ENCODE results near the gene RIOK2. TPM values are rescaled to one million over a fixed set of nuclear protein-coding genes. Genes with fewer than 3 reads are reported as not detected.

Gene RIOK2
- total RNA-seq, 1 donor from 2014 or later: 33.4 TPM

DNA sequence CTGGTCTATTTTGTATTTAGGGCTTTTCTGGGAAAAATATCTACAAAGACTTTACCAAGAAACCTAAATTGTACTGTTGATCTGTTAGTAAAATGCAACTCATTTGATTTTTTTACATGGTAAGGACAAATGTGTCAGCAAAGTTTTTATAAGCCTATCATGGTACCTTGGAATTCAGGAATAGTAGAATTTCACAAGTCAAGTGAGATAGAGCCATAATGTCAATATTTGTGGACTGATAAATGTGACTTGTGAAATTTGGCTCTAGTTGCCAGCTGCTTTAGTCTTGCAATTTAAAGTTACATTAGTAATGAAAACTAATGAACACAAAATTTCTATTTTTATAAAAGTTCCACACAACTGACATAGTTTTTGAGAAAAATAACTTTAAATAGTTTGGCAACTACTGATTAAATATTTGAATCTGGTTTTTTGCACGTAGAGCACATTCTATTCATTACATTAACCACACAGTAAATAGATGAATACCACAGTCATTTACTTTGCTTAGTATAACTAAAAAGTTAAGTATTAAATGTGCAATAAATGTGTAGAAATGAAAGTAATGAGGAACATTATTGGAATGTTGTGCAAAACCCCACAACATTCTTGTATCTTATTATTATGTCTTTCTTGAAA lies 41.2 kb upstream of the RIOK2 start:
- DNase-seq (ENCODE audit: low read depth, low spot score): no peak

GRCh38 chr5:97223596-97223995 lies 40.5 kb upstream of the RIOK2 start:
- H3K9me3 Mint-ChIP-seq: no peaks in the 10 kb centered on the region
- DNase-seq (ENCODE audit: low read depth, low spot score): no peak
- no peak for TF ChIP-seq CTCF (conservative IDR thresholded peaks at IDR 0.05)
- no peaks in the 10 kb centered on the region for H3K36me3 Mint-ChIP-seq (ENCODE audit: low read depth)
- no peak overlapping the region for H3K4me3 Mint-ChIP-seq
- no peaks in the 10 kb centered on the region for H3K27me3 Mint-ChIP-seq (ENCODE audit: low read depth)
- H3K4me1 Mint-ChIP-seq: no peaks in the 10 kb centered on the region
- no peak overlapping the region for H3K27ac Mint-ChIP-seq (ENCODE audit: unreplicated experiment)

More for the DNA sequence above, 41.2 kb upstream of the RIOK2 start:
- Mint-ChIP-seq H3K4me3 (no peak overlapping the region), H3K27me3 (ENCODE audit: low read depth) (no peaks in the 10 kb centered on the region), H3K9me3 (no peaks in the 10 kb centered on the region), H3K36me3 (ENCODE audit: low read depth) (no peaks in the 10 kb centered on the region), H3K27ac (ENCODE audit: unreplicated experiment) (no peak overlapping the region), H3K4me1 (no peaks in the 10 kb centered on the region)
- no peak for TF ChIP-seq CTCF (conservative IDR thresholded peaks at IDR 0.05)

DNA sequence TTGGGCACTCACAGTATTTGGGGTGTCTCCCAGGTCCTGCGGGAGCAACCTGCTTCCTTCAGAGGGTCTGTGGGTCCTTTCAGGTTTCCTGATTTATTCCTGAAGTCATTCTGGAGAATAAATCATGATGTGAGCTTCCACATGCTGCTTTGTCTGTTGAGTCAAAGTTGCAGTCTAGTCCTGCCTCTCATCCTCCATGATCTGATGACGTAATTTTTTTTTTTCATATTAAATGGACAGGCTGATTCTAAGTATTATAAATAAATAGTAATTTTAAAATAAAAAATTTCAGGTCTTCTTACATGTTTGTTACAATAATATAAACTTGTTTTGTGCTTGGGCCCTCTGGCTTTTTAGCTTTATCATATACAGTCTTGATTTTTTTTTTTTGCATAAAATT lies 26.3 kb upstream of the RIOK2 start:
- H3K4me3 Mint-ChIP-seq: no peak overlapping the region
- no peaks in the 10 kb centered on the region for H3K4me1 Mint-ChIP-seq
- H3K27ac Mint-ChIP-seq (ENCODE audit: unreplicated experiment): no peak overlapping the region
- TF ChIP-seq CTCF (conservative IDR thresholded peaks at IDR 0.05): no peak
- peaks cover 16% of the 10 kb centered on the region for H3K36me3 Mint-ChIP-seq (ENCODE audit: low read depth)
- H3K27me3 Mint-ChIP-seq (ENCODE audit: low read depth): no peaks in the 10 kb centered on the region
- DNase-seq (ENCODE audit: low read depth, low spot score): no peak
- H3K9me3 Mint-ChIP-seq: peaks cover 20% of the 10 kb centered on the region

DNA sequence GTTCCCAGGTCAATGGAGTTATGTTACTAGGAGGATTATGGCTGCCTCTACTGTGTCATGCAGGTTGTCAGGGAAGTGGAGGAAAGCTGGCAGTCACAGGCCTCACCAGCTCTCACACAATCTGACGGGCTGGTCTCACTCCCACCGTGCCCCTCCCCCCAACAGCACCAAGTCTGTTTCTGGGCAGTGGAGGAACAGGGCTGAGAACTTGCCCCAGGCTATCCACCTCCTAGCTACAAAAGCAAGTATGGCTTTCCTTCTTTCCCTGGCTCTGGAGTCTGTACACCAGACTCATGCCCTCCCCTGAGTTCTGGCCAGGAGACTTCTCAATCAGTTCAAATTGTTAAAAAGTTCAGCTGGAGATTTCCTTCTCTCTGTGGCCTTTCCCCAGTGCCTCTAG lies 25.7 kb upstream of the RIOK2 start:
- H3K36me3 Mint-ChIP-seq (ENCODE audit: low read depth): peaks cover 12% of the 10 kb centered on the region
- DNase-seq (ENCODE audit: low read depth, low spot score): no peak
- H3K27me3 Mint-ChIP-seq (ENCODE audit: low read depth): no peaks in the 10 kb centered on the region
- H3K4me3 Mint-ChIP-seq: no peak overlapping the region
- H3K9me3 Mint-ChIP-seq: peaks cover 16% of the 10 kb centered on the region
- no peaks in the 10 kb centered on the region for H3K4me1 Mint-ChIP-seq
- TF ChIP-seq CTCF (conservative IDR thresholded peaks at IDR 0.05): no peak
- peak overlapping the region; percentile 74 for H3K27ac Mint-ChIP-seq (ENCODE audit: unreplicated experiment)

DNA sequence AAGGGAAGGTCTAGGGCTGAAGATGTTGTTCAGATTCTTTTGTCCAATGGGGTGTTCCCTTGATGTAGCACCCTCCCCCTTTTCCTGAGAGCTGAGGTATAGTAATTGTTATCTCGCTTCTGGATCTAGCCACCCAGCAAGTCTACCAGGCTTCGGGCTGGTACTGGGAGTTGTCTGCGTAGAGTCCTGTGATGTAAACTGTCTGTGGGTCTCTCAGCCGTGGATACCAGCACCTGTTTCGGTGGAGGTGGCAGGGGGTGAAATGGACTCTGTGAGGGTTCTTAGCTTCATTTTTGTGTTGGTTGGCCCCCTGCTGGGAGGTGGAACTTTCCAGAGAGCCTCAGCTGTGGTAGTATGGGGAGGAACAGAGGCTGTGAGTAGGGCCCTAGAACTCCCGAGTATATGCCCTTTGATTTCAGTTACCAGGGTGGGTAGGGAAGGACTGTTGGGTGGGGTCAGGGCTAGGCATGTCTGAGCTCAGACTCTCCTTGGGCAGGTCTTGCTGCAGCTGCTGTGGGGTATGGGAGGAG lies 25.2 kb upstream of the RIOK2 start:
- H3K36me3 Mint-ChIP-seq (ENCODE audit: low read depth): peaks cover 11% of the 10 kb centered on the region
- H3K4me1 Mint-ChIP-seq: no peaks in the 10 kb centered on the region
- peaks cover 15% of the 10 kb centered on the region for H3K9me3 Mint-ChIP-seq
- H3K27ac Mint-ChIP-seq (ENCODE audit: unreplicated experiment): peak overlapping the region; percentile 74
- no peak overlapping the region for H3K4me3 Mint-ChIP-seq
- no peak for DNase-seq (ENCODE audit: low read depth, low spot score)
- TF ChIP-seq CTCF (conservative IDR thresholded peaks at IDR 0.05): no peak
- no peaks in the 10 kb centered on the region for H3K27me3 Mint-ChIP-seq (ENCODE audit: low read depth)
